ENCODE results near the gene SLC1A2. TPM values are rescaled to one million over a fixed set of nuclear protein-coding genes. Genes with fewer than 3 reads are reported as not detected.
A peak's percentile ranks its signal among the peaks of the same experiment; 100 is the strongest.

Gene SLC1A2
- total RNA-seq, 1 donor from 2014 or later = 0.25 TPM

DNA sequence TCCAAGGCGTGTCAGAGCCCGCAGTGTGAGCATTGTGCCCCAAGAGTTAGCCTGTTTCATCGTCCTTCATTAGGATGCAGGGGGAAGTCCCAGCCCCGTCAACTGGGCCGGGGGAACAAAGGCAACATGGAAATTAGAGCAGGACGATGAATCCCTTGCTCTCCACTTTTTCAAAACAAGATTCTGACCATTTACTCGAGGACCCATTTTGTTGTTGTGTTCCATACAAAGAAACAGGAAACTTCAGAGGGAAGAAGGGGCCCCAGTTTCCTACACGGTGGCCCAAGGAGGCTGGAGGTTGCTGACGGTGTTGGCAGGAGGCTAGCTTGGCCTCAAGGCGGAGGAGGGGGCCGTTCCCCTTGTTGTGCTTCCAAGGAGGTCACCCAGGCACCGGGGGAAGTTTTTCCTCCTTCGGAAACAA lies 44.0 kb upstream of the SLC1A2 start:
- H4K20me1 ChIP-seq (ENCODE audit: insufficient read depth, low read length) = no peaks in the 10 kb centered on the region
- Mint-ChIP-seq H3K4me3 (ENCODE audit: unreplicated experiment) (no peak overlapping the region), H3K36me3 (ENCODE audit: low read depth, unreplicated experiment) (peaks cover 12% of the 10 kb centered on the region), H3K27ac (ENCODE audit: unreplicated experiment) (no peak overlapping the region), H3K9me3 (ENCODE audit: unreplicated experiment) (no peaks in the 10 kb centered on the region), H3K27me3 (ENCODE audit: low read depth, unreplicated experiment) (peaks cover 11% of the 10 kb centered on the region), H3K4me1 (ENCODE audit: low read depth, unreplicated experiment) (peaks cover 2% of the 10 kb centered on the region)
- no peaks in the 10 kb centered on the region for H3K79me2 ChIP-seq (ENCODE audit: insufficient read depth, low read length)
- no peak overlapping the region for H3K4me2 ChIP-seq (ENCODE audit: low read length)
- no peaks in the 10 kb centered on the region for H3K36me3 ChIP-seq (ENCODE audit: insufficient read depth, low read length)
- no peaks in the 10 kb centered on the region for H3K27me3 ChIP-seq (ENCODE audit: insufficient read depth, low read length)
- FAIRE-seq (no peak), DNase-seq (ENCODE audit: low read depth) (no peak)
- TF ChIP-seq CTCF (IDR thresholded peaks at IDR 0.05; ENCODE audit: insufficient read depth, low read depth, low read length) = no peak
- no peak for TF ChIP-seq EZH2 (IDR thresholded peaks at IDR 0.05; ENCODE audit: insufficient read depth, low read length)
- H3K9me3 ChIP-seq (ENCODE audit: insufficient read depth, low read depth, low read length) = no peaks in the 10 kb centered on the region
- peaks cover 3% of the 10 kb centered on the region for H3K4me1 ChIP-seq (ENCODE audit: insufficient read depth, low read length)
- H2AFZ ChIP-seq (ENCODE audit: low read depth, low read length) = no peak overlapping the region
- H3K27ac ChIP-seq (ENCODE audit: low read depth, low read length) = no peak overlapping the region
- H3K9ac ChIP-seq (ENCODE audit: low read length) = no peak overlapping the region
- H3K4me3 ChIP-seq (ENCODE audit: insufficient read depth, low read depth, low read length) = no peak overlapping the region

- H3K9me3 Mint-ChIP-seq (ENCODE audit: unreplicated experiment) = no peaks in the 10 kb centered on the region
- Histone ChIP-seq H3K9ac (ENCODE audit: low read length) (no peak overlapping the region), H3K4me3 (ENCODE audit: insufficient read depth, low read depth, low read length) (no peak overlapping the region), H3K79me2 (ENCODE audit: insufficient read depth, low read length) (no peaks in the 10 kb centered on the region), H4K20me1 (ENCODE audit: insufficient read depth, low read length) (no peaks in the 10 kb centered on the region), H3K4me2 (ENCODE audit: low read length) (no peak overlapping the region), H2AFZ (ENCODE audit: low read depth, low read length) (no peak overlapping the region), H3K4me1 (ENCODE audit: insufficient read depth, low read length) (peaks cover 3% of the 10 kb centered on the region), H3K9me3 (ENCODE audit: insufficient read depth, low read depth, low read length) (no peaks in the 10 kb centered on the region), H3K27me3 (ENCODE audit: insufficient read depth, low read length) (no peaks in the 10 kb centered on the region), H3K36me3 (ENCODE audit: insufficient read depth, low read length) (no peaks in the 10 kb centered on the region), H3K27ac (ENCODE audit: low read depth, low read length) (no peak overlapping the region)
- FAIRE-seq (no peak), DNase-seq (ENCODE audit: low read depth) (no peak)
- H3K27me3 Mint-ChIP-seq (ENCODE audit: low read depth, unreplicated experiment) = peaks cover 3% of the 10 kb centered on the region
- TF ChIP-seq EZH2 (IDR thresholded peaks at IDR 0.05; ENCODE audit: insufficient read depth, low read length) (no peak), CTCF (IDR thresholded peaks at IDR 0.05; ENCODE audit: insufficient read depth, low read depth, low read length) (no peak)
- H3K27ac Mint-ChIP-seq (ENCODE audit: unreplicated experiment) = no peak overlapping the region
- H3K4me1 Mint-ChIP-seq (ENCODE audit: low read depth, unreplicated experiment) = peaks cover 2% of the 10 kb centered on the region
- no peak overlapping the region for H3K4me3 Mint-ChIP-seq (ENCODE audit: unreplicated experiment)
- peaks cover 7% of the 10 kb centered on the region for H3K36me3 Mint-ChIP-seq (ENCODE audit: low read depth, unreplicated experiment)
These were observed 42.7 kb upstream of the SLC1A2 start for GRCh38 chr11:35461917-35462538.

DNA sequence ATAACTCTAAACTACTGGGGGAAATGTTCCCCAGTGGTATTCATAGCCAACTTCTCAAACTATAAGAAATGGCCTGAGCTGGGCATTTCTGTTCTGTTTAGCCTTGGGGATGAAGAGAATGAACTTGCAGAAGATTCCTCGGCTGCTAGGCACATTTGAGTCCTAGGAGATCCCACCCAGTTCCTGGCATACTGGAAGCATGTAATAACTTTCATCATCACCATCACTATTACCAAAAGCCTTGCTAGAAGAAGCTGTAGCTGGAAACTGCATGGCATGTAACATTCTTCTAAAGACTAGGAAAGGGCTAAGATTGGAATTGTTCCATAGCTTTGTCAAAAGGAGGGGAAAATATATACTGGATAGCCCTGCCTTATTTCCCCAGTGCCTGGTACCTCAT lies 40.1 kb upstream of the SLC1A2 start:
- DNase-seq (ENCODE audit: low read depth) = no peak
- no peaks in the 10 kb centered on the region for H3K27me3 ChIP-seq (ENCODE audit: insufficient read depth, low read length)
- peaks cover 4% of the 10 kb centered on the region for H3K36me3 Mint-ChIP-seq (ENCODE audit: low read depth, unreplicated experiment)
- no peaks in the 10 kb centered on the region for H3K9me3 ChIP-seq (ENCODE audit: insufficient read depth, low read depth, low read length)
- TF ChIP-seq EZH2 (IDR thresholded peaks at IDR 0.05; ENCODE audit: insufficient read depth, low read length) (no peak), CTCF (IDR thresholded peaks at IDR 0.05; ENCODE audit: insufficient read depth, low read depth, low read length) (no peak)
- peaks cover 2% of the 10 kb centered on the region for H3K4me1 Mint-ChIP-seq (ENCODE audit: low read depth, unreplicated experiment)
- H3K79me2 ChIP-seq (ENCODE audit: insufficient read depth, low read length) = no peaks in the 10 kb centered on the region
- no peak overlapping the region for H3K9ac ChIP-seq (ENCODE audit: low read length)
- H3K27me3 Mint-ChIP-seq (ENCODE audit: low read depth, unreplicated experiment) = peaks cover 7% of the 10 kb centered on the region
- no peaks in the 10 kb centered on the region for H3K4me1 ChIP-seq (ENCODE audit: insufficient read depth, low read length)
- no peaks in the 10 kb centered on the region for H3K9me3 Mint-ChIP-seq (ENCODE audit: unreplicated experiment)
- FAIRE-seq = peak; percentile 9
- no peak overlapping the region for H3K27ac ChIP-seq (ENCODE audit: low read depth, low read length)
- H3K4me3 ChIP-seq (ENCODE audit: insufficient read depth, low read depth, low read length) = no peak overlapping the region
- H3K27ac Mint-ChIP-seq (ENCODE audit: unreplicated experiment) = no peak overlapping the region
- no peaks in the 10 kb centered on the region for H3K36me3 ChIP-seq (ENCODE audit: insufficient read depth, low read length)
- no peaks in the 10 kb centered on the region for H4K20me1 ChIP-seq (ENCODE audit: insufficient read depth, low read length)
- no peak overlapping the region for H3K4me2 ChIP-seq (ENCODE audit: low read length)
- no peak overlapping the region for H3K4me3 Mint-ChIP-seq (ENCODE audit: unreplicated experiment)
- H2AFZ ChIP-seq (ENCODE audit: low read depth, low read length) = no peak overlapping the region
